CD14-positive monocyte (primary cell): ENCODE results near the gene PEX12. TPM values are rescaled to one million over a fixed set of nuclear protein-coding genes. Genes with fewer than 3 reads are reported as not detected.

ENCODE experiments used
- DNase-seq, 3 donors: peaks; one replicate each; pipeline ENCODE4 v3.0.0-alpha.2; 2011 to 2022
- H2AFZ ChIP-seq: 2 replicates; pipeline ENCODE4 v1.6.0; 2012; ENCODE audit warnings: mild to moderate bottlenecking, low read depth, low read length, inconsistent platforms; ENCODE audit not compliant: insufficient read depth, poor library complexity, severe bottlenecking
- H3K27ac ChIP-seq, 2 donors: 1 replicate in 1 of 2; 2 replicates in 1 of 2; pipeline ENCODE4 v1.5.1; 2012 to 2013; ENCODE audit warnings: low read length in 2 of 2, control low read depth in 1 of 2, inconsistent platforms in 1 of 2, low read depth in 1 of 2, mild to moderate bottlenecking in 1 of 2
- H3K27me3 ChIP-seq, 2 donors: one replicate each; pipeline versions ENCODE4 v1.6.0 to v1.6.1; 2011 to 2013; ENCODE audit warnings: low read length in 2 of 2; ENCODE audit not compliant: control insufficient read depth in 2 of 2, insufficient read depth in 2 of 2
- H3K36me3 ChIP-seq, 2 donors: replicated peaks in 1 of 2; 1 replicate in 1 of 2; 2 replicates in 1 of 2; pipeline versions ENCODE4 v1.5.1 to v1.6.1; 2012 to 2013; ENCODE audit warnings: low read length in 2 of 2, control low read depth in 1 of 2, inconsistent platforms in 1 of 2, mild to moderate bottlenecking in 1 of 2; ENCODE audit not compliant: insufficient read depth in 2 of 2, control insufficient read depth in 1 of 2
- H3K4me1 ChIP-seq, 2 donors: 1 replicate in 1 of 2; 2 replicates in 1 of 2; pipeline versions ENCODE4 v1.5.1 to v1.6.1; 2012 to 2013; ENCODE audit warnings: low read length in 2 of 2, control low read depth in 1 of 2, inconsistent platforms in 1 of 2, mild to moderate bottlenecking in 1 of 2, moderate library complexity in 1 of 2; ENCODE audit not compliant: insufficient read depth in 2 of 2, control insufficient read depth in 1 of 2
- H3K4me2 ChIP-seq: replicated peaks from 2 replicates; pipeline ENCODE3; 2012; ENCODE audit warnings: low read length, moderate library complexity, mild to moderate bottlenecking; ENCODE audit not compliant: poor library complexity, severe bottlenecking; ENCODE audit errors: extremely low read depth
- H3K4me3 ChIP-seq, 3 experiments: fragments of 200-600 bp in 1 of 3; sonication (generic) in 1 of 3; replicated peaks in 1 of 3; 1 replicate in 2 of 3; 2 replicates in 1 of 3; pipeline ENCODE4 v1.5.1; 2011 to 2013; ENCODE audit warnings: low read length in 3 of 3, mild to moderate bottlenecking in 3 of 3, control low read depth in 2 of 3, low read depth in 2 of 3, inconsistent platforms in 1 of 3, moderate library complexity in 1 of 3
- H3K79me2 ChIP-seq: 2 replicates; pipeline ENCODE4 v1.6.0; 2012; ENCODE audit warnings: mild to moderate bottlenecking, control low read depth, inconsistent platforms, low read length, moderate library complexity; ENCODE audit not compliant: insufficient read depth
- H3K9ac ChIP-seq: 2 replicates; pipeline ENCODE4 v1.6.0; 2017; ENCODE audit warnings: low read length, mild to moderate bottlenecking; ENCODE audit not compliant: insufficient read depth, poor library complexity, severe bottlenecking
- H3K9me3 ChIP-seq, 2 donors: replicated peaks in 1 of 2; 1 replicate in 1 of 2; 2 replicates in 1 of 2; pipeline versions ENCODE4 v1.5.1 to v1.6.1; 2012 to 2013; ENCODE audit warnings: low read length in 2 of 2, control low read depth in 1 of 2; ENCODE audit not compliant: control insufficient read depth in 1 of 2, insufficient read depth in 1 of 2
- H4K20me1 ChIP-seq: 2 replicates; pipeline ENCODE4 v1.6.0; 2012; ENCODE audit warnings: mild to moderate bottlenecking, low read length, control low read depth, moderate library complexity; ENCODE audit not compliant: insufficient read depth
- H3K27ac Mint-ChIP-seq, 7 donors: one replicate each; pipeline ENCODE4 v1.8.0; 2020; ENCODE audit warnings: mild to moderate bottlenecking in 7 of 7, mixed read lengths in 7 of 7, moderate library complexity in 6 of 7, inconsistent platforms in 2 of 7
- H3K27me3 Mint-ChIP-seq, 3 donors: one replicate each; pipeline ENCODE4 v1.8.0; 2021 to 2022; ENCODE audit warnings: low read depth in 3 of 3, mild to moderate bottlenecking in 3 of 3, mixed read lengths in 3 of 3, moderate library complexity in 3 of 3, inconsistent platforms in 1 of 3
- H3K36me3 Mint-ChIP-seq, 2 donors: one replicate each; pipeline ENCODE4 v1.8.0; 2020; ENCODE audit warnings: mixed read lengths in 2 of 2, inconsistent platforms in 1 of 2, mild to moderate bottlenecking in 1 of 2
- H3K4me1 Mint-ChIP-seq: one replicate; pipeline ENCODE4 v1.8.0; 2020; ENCODE audit warnings: mild to moderate bottlenecking, mixed read lengths
- H3K4me3 Mint-ChIP-seq, 2 donors: one replicate each; pipeline ENCODE4 v1.8.0; 2020; ENCODE audit warnings: mild to moderate bottlenecking in 2 of 2, mixed read lengths in 2 of 2, moderate library complexity in 1 of 2
- H3K9me3 Mint-ChIP-seq, 7 donors: one replicate each; pipeline ENCODE4 v1.8.0; 2020 to 2022; ENCODE audit warnings: mixed read lengths in 7 of 7, mild to moderate bottlenecking in 6 of 7, moderate library complexity in 6 of 7, inconsistent platforms in 2 of 7
- WGBS: methylation state at CpG from one replicate; pipeline ENCODE4 v1.1.5; 2013; ENCODE audit warnings: missing lambda C conversion rate; ENCODE audit not compliant: insufficient coverage; 5-methylcytosine and 5-hydroxymethylcytosine counted together
- intact Hi-C, 2 donors: fragments of 100-400 bp; cut with micrococcal nuclease; formaldehyde crosslinking; loops; one replicate each; pipeline versions ENCODE4 v1.15.0 to v1.15.1; 2023
- polyA plus RNA-seq, 3 donors: library from polyadenylated mRNA; depleted of rRNA in 1 of 3; unstranded in 2 of 3; stranded (reverse) in 1 of 3; fragments of 300-500 nt in 2 of 3; fragments of >200 nt in 1 of 3; fragmentation: Illumina TruSeq in 2 of 3; gene quantifications; 1 replicate in 2 of 3; 2 replicates in 1 of 3; pipeline ENCODE4 v1.2.3, GENCODE V29; 2012 to 2021
- TF ChIP-seq, protein P1 (sequence below): fragments of 200-600 bp; IDR thresholded peaks from one replicate; pipeline ENCODE4 v1.8.0; 2022; ENCODE audit warnings: antibody characterized with exemption, mild to moderate bottlenecking

Gene PEX12
- polyA plus RNA-seq, 3 donors, result 0.08 to 0.72 (median 0.31) TPM

DNA sequence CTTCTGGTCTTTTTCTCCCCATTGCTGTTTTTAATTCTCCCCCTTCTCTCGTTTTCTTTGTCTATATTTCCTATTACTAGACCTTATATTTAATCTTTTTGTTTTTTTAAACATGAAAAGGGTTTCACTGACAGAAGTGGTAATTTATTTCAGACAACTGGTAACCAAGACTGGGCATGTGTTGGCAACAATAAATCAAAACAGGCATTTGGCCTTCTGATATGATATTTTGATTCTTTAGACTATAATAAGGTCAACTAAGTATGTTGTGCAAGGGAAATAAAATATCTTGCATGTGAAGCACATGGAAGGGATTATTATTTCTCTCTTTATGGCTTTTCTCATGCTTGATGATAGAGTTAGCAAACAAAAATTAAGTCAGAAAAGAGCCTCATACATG is 43.4 kb upstream of the PEX12 start:
- intact Hi-C loops, result no loop called here
- H3K79me2 ChIP-seq, result no peaks in the 10 kb centered on the region
- H3K27me3 Mint-ChIP-seq, result peaks cover 0 to 1% (median 0%) of the 10 kb centered on the region in 3 donors
- no peaks in the 10 kb centered on the region for H3K9me3 ChIP-seq
- no peak overlapping the region for H3K4me3 ChIP-seq
- no peak overlapping the region for H3K27ac Mint-ChIP-seq
- H3K4me2 ChIP-seq, result no peak overlapping the region
- no peaks in the 10 kb centered on the region for H3K4me1 ChIP-seq
- H3K4me1 Mint-ChIP-seq, result no peaks in the 10 kb centered on the region
- H3K36me3 Mint-ChIP-seq, result peaks cover 47 to 49% of the 10 kb centered on the region in 2 donors
- H4K20me1 ChIP-seq, result no peaks in the 10 kb centered on the region
- TF ChIP-seq, protein P1, sequence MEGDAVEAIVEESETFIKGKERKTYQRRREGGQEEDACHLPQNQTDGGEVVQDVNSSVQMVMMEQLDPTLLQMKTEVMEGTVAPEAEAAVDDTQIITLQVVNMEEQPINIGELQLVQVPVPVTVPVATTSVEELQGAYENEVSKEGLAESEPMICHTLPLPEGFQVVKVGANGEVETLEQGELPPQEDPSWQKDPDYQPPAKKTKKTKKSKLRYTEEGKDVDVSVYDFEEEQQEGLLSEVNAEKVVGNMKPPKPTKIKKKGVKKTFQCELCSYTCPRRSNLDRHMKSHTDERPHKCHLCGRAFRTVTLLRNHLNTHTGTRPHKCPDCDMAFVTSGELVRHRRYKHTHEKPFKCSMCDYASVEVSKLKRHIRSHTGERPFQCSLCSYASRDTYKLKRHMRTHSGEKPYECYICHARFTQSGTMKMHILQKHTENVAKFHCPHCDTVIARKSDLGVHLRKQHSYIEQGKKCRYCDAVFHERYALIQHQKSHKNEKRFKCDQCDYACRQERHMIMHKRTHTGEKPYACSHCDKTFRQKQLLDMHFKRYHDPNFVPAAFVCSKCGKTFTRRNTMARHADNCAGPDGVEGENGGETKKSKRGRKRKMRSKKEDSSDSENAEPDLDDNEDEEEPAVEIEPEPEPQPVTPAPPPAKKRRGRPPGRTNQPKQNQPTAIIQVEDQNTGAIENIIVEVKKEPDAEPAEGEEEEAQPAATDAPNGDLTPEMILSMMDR, result no peak
- WGBS, result no CpG with 5 or more reads among the region's 1 CpG
- H2AFZ ChIP-seq, result no peak overlapping the region
- no peaks in the 10 kb centered on the region for H3K27me3 ChIP-seq
- DNase-seq, result no peak
- no peak overlapping the region for H3K9ac ChIP-seq
- H3K27ac ChIP-seq, result no peak overlapping the region
- no peaks in the 10 kb centered on the region for H3K9me3 Mint-ChIP-seq
- H3K4me3 Mint-ChIP-seq, result no peak overlapping the region
- H3K36me3 ChIP-seq, result peaks cover 43 to 89% of the 10 kb centered on the region in 2 donors

DNA sequence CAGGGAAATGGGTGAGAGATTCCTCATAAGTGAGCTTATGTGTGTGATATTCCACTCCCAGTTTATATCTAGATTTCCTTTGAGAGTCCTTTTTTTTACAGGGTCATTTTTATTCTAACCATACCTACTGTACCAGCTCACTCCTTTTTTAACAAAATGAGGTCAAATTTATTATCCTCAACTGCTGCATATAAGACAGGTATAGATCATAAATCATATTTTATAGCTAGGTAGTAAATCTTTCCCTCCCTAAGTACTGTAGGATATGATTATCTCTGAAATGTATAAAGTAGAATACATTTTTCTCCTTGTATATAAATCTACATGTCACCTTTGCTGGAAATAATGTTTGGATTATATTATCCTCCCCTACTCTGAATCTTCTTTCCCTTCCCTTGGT is 40.3 kb upstream of the PEX12 start:
- Histone ChIP-seq H3K4me2 (no peak overlapping the region), H4K20me1 (peaks cover 5% of the 10 kb centered on the region), H3K4me1 (no peaks in the 10 kb centered on the region), H3K9ac (no peak overlapping the region), H3K27me3 (no peaks in the 10 kb centered on the region), H3K4me3 (no peak overlapping the region), H2AFZ (no peak overlapping the region), H3K36me3 (peaks cover 22 to 73% of the 10 kb centered on the region in 2 donors), H3K27ac (no peak overlapping the region), H3K79me2 (no peaks in the 10 kb centered on the region), H3K9me3 (no peaks in the 10 kb centered on the region)
- TF ChIP-seq, protein P1, result no peak
- H3K4me1 Mint-ChIP-seq, result no peaks in the 10 kb centered on the region
- H3K27ac Mint-ChIP-seq, result no peak overlapping the region
- peaks cover 29 to 30% of the 10 kb centered on the region in 2 donors for H3K36me3 Mint-ChIP-seq
- H3K27me3 Mint-ChIP-seq, result peaks cover 0 to 1% (median 0%) of the 10 kb centered on the region in 3 donors
- no peak overlapping the region for H3K4me3 Mint-ChIP-seq
- DNase-seq, result no peak
- no peaks in the 10 kb centered on the region for H3K9me3 Mint-ChIP-seq
- intact Hi-C loops, result no loop called here
